RWPE1 (cell line): Measurements from ENCODE around the gene THAP5.

Experiments
- CTCF ChIA-PET: fragments of 350-600 bp; sonication (Branson Sonifier 250); formaldehyde crosslinking; extraction: SDS; loops from one replicate; lab custom pipeline; 2021; lab: Yijun Ruan, JAX
- POLR2A ChIA-PET: fragments of 400-600 bp; formaldehyde crosslinking; extraction: SDS; loops from one replicate; lab custom pipeline; 2020; ENCODE audit warnings: antibody characterized with exemption; ENCODE audit not compliant: low non-redundant PET; lab: Yijun Ruan, JAX
- DNase-seq: peaks from one replicate; pipeline ENCODE4 v3.0.0; 2012; ENCODE audit warnings: low spot score
- H3K27ac ChIP-seq: fragments of 450-650 bp; 2 replicates; pipeline ENCODE4 v1.5.1; 2017
- CTCF ChIP-seq: fragments of 450-650 bp; conservative IDR thresholded peaks from 2 replicates; pipeline ENCODE4 v1.5.1; 2017; ENCODE audit warnings: low read depth, mild to moderate bottlenecking

THAP5 gene

GRCh38 chr7:108598153-108598552, 28.6 kb upstream of the THAP5 start:
- DNase-seq: no peak
- POLR2A ChIA-PET: no interaction called here
- CTCF ChIA-PET: no interaction called here
- H3K27ac ChIP-seq: no peak overlapping the region
- TF ChIP-seq CTCF: no peak

DNA sequence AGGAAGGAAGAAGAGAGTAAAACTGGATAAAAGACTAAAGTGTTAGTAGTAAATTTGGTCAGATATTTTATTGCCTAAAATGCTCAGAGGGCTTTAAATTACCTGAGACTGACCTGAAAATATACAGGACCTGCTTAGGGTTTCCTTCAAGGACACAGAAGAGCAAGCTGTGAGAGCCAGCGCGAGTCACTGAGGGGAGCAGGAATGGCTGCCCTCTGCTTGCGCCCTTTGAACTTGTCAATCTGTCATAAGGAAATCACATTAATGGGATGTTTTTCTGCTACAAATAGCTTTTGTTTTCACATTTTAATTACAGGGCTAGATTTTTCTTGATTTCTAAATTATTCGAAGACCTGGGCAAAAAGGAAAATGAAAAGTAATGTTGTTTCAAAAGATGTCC, 27.1 kb upstream of the THAP5 start:
- CTCF ChIA-PET: no interaction called here
- TF ChIP-seq CTCF: no peak
- no peak for DNase-seq

DNA sequence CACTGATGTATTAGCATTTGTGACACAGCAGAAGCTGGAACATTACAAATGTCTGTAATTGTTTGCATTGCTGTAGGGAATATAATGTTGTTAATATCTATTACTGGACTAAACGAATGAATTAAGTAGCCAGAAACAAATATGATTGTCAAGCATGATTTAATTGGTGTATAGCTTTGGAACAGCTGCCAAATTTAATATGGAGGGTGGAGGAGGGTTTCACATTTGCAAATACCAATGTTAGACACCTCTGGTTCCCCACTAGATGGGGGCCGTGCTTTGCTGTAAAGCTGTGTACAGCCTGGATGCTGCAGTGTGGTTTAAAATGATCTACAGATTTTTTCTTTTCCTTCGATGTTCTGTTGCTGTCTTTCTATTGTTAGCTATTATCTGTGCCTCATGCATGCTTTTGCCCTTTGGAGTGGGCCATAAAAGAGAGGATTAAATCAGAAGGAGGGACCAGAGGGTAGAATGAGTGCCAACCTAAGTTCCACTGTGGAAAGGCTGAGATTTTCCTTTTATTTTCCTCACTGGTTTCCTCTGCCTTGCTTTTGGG, 23.2 kb upstream of the THAP5 start:
- ChIA-PET CTCF (interaction anchor here (0.6 to 0.7 kb wide), 3 partner anchors 421 to 1546 kb away, joined by 3 to 4 read pairs (median 4); no protein-coding TSS in a partner anchor), POLR2A (no interaction called here)
- peak; percentile 32 for TF ChIP-seq CTCF
- peak; percentile 14 for DNase-seq
- no peak overlapping the region for H3K27ac ChIP-seq

More for the DNA sequence above, 27.1 kb upstream of the THAP5 start:
- POLR2A ChIA-PET: no interaction called here
- no peak overlapping the region for H3K27ac ChIP-seq

- no peak for TF ChIP-seq CTCF
- CTCF ChIA-PET: no interaction called here
- no peak overlapping the region for H3K27ac ChIP-seq
- POLR2A ChIA-PET: no interaction called here
- no peak for DNase-seq
Measured at GRCh38 chr7:108590606-108591005, 21.1 kb upstream of the THAP5 start.

DNA sequence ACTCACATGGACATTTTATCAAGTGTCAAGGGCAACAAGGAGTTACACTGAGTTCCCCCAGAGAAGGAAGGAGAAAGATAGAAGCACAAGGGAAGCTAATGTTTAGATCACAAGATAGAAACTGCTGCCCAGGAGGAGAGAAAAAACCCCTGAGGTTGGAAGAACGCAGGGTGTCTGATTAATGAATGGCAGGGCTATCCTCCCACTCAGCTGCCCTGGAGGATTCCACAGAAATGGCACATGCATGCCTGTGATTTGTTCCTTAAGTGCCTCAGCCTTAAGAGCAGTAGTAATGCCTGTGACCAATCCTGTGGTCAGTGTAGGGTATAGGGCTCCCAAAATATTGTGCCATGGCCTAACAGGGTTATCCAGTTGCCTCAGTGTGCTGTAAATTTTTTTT, 20.4 kb upstream of the THAP5 start:
- no peak overlapping the region for H3K27ac ChIP-seq
- ChIA-PET POLR2A (interaction anchor here (0.7 kb wide), 1 partner anchor 1872 kb away, joined by 4 read pairs; no protein-coding TSS in a partner anchor), CTCF (interaction anchor here (0.7 kb wide), 1 partner anchor 194 kb away, joined by 3 read pairs; no protein-coding TSS in a partner anchor)
- DNase-seq: no peak
- TF ChIP-seq CTCF: no peak

DNA sequence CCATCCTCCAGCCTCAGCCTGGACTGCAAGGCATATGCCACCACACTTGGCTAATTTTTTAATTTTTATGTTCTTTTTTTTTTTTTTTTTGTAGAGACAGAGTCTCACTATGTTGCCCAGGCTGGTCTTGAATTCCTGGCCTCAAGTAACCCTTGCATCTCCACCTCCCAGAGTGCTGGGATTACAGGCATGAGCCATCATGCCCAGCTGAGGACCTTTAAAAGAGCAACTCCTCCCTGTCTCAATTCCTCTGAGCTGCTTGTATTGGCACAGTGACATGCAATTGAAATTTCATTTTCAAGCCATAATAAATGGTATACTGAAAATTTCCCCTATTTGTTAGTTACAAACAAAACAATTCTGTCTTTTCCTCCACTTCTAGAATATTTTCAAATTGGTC, 19.7 kb upstream of the THAP5 start:
- POLR2A ChIA-PET: interaction anchor here (0.7 kb wide), 1 partner anchor 1873 kb away, joined by 4 read pairs; no protein-coding TSS in a partner anchor
- no peak overlapping the region for H3K27ac ChIP-seq
- TF ChIP-seq CTCF: no peak
- no peak for DNase-seq
- CTCF ChIA-PET: interaction anchor here (0.7 kb wide), 1 partner anchor 193 kb away, joined by 3 read pairs; no protein-coding TSS in a partner anchor
